HepG2 (cell line): Measurements from ENCODE around the gene MEAF6. TPM values are rescaled to one million over a fixed set of nuclear protein-coding genes. Genes with fewer than 3 reads are reported as not detected.
A peak's percentile ranks its signal among the peaks of the same experiment; 100 is the strongest.

Experiments used
- ASH2L ChIP-seq: fragments of 300-600, 200-600 bp; sonication (generic); IDR thresholded peaks from 2 replicates; pipeline ENCODE4 v1.7.0; 2017; ENCODE audit warnings: low read depth, mild to moderate bottlenecking, moderate library complexity, mixed read lengths, low read length; ENCODE audit not compliant: insufficient read length
- ATF1 ChIP-seq: IDR thresholded peaks from 2 replicates; pipeline ENCODE4 v1.6.1; 2016; ENCODE audit warnings: mild to moderate bottlenecking, control low read depth
- BORCS8-MEF2B ChIP-seq: sonication (generic); formaldehyde crosslinking; IDR thresholded peaks from 2 replicates; pipeline ENCODE4 v1.8.0; 2022; ENCODE audit warnings: mild to moderate bottlenecking, missing genetic modification reagents
- BRD4 ChIP-seq: sonication (generic); formaldehyde crosslinking; IDR thresholded peaks from 2 replicates; pipeline ENCODE4 v1.4.0; 2020; ENCODE audit warnings: missing genetic modification reagents
- HNRNPUL1 ChIP-seq: fragments of 200-400 bp; formaldehyde crosslinking; IDR thresholded peaks from 2 replicates; pipeline ENCODE4 v1.6.1; 2017; ENCODE audit warnings: low read depth, mild to moderate bottlenecking, low read length, moderate library complexity
- MED8 ChIP-seq: sonication (generic); formaldehyde crosslinking; IDR thresholded peaks from 2 replicates; pipeline ENCODE4 v1.8.1; 2023; ENCODE audit warnings: mild to moderate bottlenecking, missing genetic modification reagents; ENCODE audit not compliant: insufficient replicate concordance
- MXI1 ChIP-seq: IDR thresholded peaks from 3 replicates; pipeline ENCODE4 v1.6.1; 2012; ENCODE audit warnings: low read depth, low read length, inconsistent platforms, borderline replicate concordance
- NFIC ChIP-seq: IDR thresholded peaks from 2 replicates; pipeline ENCODE4 v1.6.1; 2012; ENCODE audit warnings: mild to moderate bottlenecking, low read length, inconsistent platforms
- PITX1 ChIP-seq: sonication (generic); formaldehyde crosslinking; IDR thresholded peaks from 2 replicates; pipeline ENCODE4 v1.5.1; 2020; ENCODE audit warnings: mild to moderate bottlenecking, missing genetic modification reagents
- TCF12 ChIP-seq, 2 experiments: fragments of 450-650 bp in 1 of 2; sonication (generic) in 1 of 2; formaldehyde crosslinking in 1 of 2; IDR thresholded peaks; 2 replicates each; pipeline versions ENCODE4 v1.6.1 to v1.8.0; 2017 to 2022; ENCODE audit warnings: antibody characterized with exemption in 1 of 2, mild to moderate bottlenecking in 1 of 2, missing genetic modification reagents in 1 of 2, moderate library complexity in 1 of 2
- ZNF431 ChIP-seq: sonication (generic); formaldehyde crosslinking; IDR thresholded peaks from 2 replicates; pipeline ENCODE4 v1.9.0; 2022; ENCODE audit warnings: missing genetic modification reagents, low read depth, mild to moderate bottlenecking, borderline replicate concordance
- polyA plus RNA-seq, 8 experiments: library from polyadenylated mRNA; depleted of rRNA in 3 of 8; stranded (reverse) in 7 of 8; unstranded in 1 of 8; fragments of >200 nt; fragmentation: Illumina TruSeq in 4 of 8; extraction: Trizol in 4 of 8; gene quantifications; 2 replicates each; pipeline versions ENCODE4 v1.2.1 to v1.2.3, GENCODE V29; 2011 to 2016; ENCODE audit warnings: low read depth in 4 of 8, missing spikeins in 1 of 8, mixed read lengths in 1 of 8; ENCODE audit not compliant: insufficient read depth in 1 of 8
- total RNA-seq, 5 experiments: library from RNA; depleted of rRNA; stranded (reverse); fragments of >200 nt; fragmentation: Illumina TruSeq; extraction: Trizol; gene quantifications; 2 replicates each; pipeline ENCODE4 v1.2.3, GENCODE V29; 2016; ENCODE audit warnings: low read depth in 1 of 5
- TF ChIP-seq, protein P1 (sequence below): sonication (generic); formaldehyde crosslinking; IDR thresholded peaks from 2 replicates; pipeline ENCODE4 v1.5.0; 2020; ENCODE audit warnings: mild to moderate bottlenecking, missing genetic modification reagents
- TF ChIP-seq, protein P2 (sequence below): sonication (generic); formaldehyde crosslinking; IDR thresholded peaks from 2 replicates; pipeline ENCODE4 v1.4.0; 2020; ENCODE audit warnings: missing genetic modification reagents, borderline replicate concordance
- TF ChIP-seq, protein P3 (sequence below): IDR thresholded peaks from 2 replicates; pipeline ENCODE4 v1.6.1; 2016; ENCODE audit warnings: low read depth, control low read depth
- TF ChIP-seq, protein P4 (sequence below): IDR thresholded peaks from 2 replicates; pipeline ENCODE4 v1.4.0; 2020; ENCODE audit warnings: mild to moderate bottlenecking, missing genetic modification reagents

MEAF6 gene
- total and polyA plus RNA-seq, 2 of the 13 experiments (the other 11 are each of a cell fraction or from before 2014, with no cell fraction given), result 29.5 to 45.6 TPM

DNA sequence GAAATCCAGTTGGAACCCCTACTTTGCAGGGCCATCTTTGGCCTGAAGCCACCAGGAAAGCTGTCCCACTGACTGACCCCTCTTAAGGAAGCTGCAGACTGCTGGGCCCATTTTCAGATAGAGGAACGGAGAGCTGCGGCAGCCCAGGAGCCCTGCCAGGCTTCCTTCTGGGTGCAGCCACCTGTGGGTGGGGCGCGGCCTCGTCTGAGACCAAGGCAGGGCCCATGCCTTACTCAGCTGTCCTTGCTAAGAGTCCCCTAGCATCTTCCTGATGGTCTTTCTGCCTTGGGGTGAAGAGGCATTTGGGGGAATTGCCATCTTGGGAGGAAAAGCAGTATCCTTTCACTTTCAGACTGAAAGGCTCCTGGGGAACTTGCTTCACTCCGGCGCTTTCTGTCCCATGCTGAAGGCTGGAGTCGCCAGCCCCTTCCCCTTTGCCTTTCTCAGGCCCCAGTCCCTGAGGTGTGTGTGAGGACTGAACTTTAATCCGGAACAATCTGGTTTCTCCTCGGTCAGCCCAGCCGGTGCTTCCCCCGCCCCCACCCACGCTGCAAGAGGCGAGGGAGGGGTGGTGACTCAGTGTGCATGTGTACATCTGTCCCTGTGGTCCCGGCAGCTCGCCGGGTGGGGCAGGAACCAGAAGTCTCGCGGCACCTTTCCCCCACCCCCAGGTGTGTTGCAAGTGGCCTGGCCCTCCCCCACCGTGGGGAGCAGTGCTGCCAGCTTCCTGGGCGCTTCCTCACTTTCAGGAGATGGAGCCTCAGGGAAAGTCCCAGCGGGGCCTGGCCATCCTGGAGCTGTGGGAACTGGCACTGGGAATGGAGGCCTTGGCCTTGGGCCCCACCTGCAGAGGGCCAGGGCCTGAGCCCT is 35.1 kb downstream of the MEAF6 start (continued):
- TF ChIP-seq BRD4 (CRISPR knock-in tag) (no peak), MXI1 (peak; percentile 94; the same call in 2 of the 3 replicates), NFIC (no peak), ASH2L (peak; percentile 41), MED8 (CRISPR knock-in tag) (no peak), ZNF431 (0 out of 2 replicates have a peak, but pooled peaks have one; percentile 53), TCF12 (IDR thresholded peaks at IDR 0.05) (no peak), TCF12 (CRISPR knock-in tag; IDR thresholded peaks at IDR 0.05) (no peak; the same call in 1 of the 2 replicates), HNRNPUL1 (no peak), PITX1 (CRISPR knock-in tag) (peak; percentile 81; the same call in 1 of the 2 replicates), BORCS8-MEF2B (CRISPR knock-in tag) (no peak; the same call in 1 of the 2 replicates), ATF1 (CRISPR knock-in tag) (no peak)
- TF ChIP-seq, protein P1, sequence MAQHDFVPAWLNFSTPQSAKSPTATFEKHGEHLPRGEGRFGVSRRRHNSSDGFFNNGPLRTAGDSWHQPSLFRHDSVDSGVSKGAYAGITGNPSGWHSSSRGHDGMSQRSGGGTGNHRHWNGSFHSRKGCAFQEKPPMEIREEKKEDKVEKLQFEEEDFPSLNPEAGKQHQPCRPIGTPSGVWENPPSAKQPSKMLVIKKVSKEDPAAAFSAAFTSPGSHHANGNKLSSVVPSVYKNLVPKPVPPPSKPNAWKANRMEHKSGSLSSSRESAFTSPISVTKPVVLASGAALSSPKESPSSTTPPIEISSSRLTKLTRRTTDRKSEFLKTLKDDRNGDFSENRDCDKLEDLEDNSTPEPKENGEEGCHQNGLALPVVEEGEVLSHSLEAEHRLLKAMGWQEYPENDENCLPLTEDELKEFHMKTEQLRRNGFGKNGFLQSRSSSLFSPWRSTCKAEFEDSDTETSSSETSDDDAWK (CRISPR knock-in tag), result no peak
- TF ChIP-seq, protein P2, sequence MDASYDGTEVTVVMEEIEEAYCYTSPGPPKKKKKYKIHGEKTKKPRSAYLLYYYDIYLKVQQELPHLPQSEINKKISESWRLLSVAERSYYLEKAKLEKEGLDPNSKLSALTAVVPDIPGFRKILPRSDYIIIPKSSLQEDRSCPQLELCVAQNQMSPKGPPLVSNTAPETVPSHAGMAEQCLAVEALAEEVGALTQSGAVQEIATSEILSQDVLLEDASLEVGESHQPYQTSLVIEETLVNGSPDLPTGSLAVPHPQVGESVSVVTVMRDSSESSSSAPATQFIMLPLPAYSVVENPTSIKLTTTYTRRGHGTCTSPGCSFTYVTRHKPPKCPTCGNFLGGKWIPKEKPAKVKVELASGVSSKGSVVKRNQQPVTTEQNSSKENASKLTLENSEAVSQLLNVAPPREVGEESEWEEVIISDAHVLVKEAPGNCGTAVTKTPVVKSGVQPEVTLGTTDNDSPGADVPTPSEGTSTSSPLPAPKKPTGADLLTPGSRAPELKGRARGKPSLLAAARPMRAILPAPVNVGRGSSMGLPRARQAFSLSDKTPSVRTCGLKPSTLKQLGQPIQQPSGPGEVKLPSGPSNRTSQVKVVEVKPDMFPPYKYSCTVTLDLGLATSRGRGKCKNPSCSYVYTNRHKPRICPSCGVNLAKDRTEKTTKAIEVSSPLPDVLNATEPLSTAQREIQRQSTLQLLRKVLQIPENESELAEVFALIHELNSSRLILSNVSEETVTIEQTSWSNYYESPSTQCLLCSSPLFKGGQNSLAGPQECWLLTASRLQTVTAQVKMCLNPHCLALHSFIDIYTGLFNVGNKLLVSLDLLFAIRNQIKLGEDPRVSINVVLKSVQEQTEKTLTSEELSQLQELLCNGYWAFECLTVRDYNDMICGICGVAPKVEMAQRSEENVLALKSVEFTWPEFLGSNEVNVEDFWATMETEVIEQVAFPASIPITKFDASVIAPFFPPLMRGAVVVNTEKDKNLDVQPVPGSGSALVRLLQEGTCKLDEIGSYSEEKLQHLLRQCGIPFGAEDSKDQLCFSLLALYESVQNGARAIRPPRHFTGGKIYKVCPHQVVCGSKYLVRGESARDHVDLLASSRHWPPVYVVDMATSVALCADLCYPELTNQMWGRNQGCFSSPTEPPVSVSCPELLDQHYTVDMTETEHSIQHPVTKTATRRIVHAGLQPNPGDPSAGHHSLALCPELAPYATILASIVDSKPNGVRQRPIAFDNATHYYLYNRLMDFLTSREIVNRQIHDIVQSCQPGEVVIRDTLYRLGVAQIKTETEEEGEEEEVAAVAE (CRISPR knock-in tag), result peak; percentile 42; the same call in 1 of the 2 replicates
- TF ChIP-seq, protein P3, sequence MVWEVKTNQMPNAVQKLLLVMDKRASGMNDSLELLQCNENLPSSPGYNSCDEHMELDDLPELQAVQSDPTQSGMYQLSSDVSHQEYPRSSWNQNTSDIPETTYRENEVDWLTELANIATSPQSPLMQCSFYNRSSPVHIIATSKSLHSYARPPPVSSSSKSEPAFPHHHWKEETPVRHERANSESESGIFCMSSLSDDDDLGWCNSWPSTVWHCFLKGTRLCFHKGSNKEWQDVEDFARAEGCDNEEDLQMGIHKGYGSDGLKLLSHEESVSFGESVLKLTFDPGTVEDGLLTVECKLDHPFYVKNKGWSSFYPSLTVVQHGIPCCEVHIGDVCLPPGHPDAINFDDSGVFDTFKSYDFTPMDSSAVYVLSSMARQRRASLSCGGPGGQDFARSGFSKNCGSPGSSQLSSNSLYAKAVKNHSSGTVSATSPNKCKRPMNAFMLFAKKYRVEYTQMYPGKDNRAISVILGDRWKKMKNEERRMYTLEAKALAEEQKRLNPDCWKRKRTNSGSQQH (CRISPR knock-in tag), result peak; percentile 83
- TF ChIP-seq, protein P4, sequence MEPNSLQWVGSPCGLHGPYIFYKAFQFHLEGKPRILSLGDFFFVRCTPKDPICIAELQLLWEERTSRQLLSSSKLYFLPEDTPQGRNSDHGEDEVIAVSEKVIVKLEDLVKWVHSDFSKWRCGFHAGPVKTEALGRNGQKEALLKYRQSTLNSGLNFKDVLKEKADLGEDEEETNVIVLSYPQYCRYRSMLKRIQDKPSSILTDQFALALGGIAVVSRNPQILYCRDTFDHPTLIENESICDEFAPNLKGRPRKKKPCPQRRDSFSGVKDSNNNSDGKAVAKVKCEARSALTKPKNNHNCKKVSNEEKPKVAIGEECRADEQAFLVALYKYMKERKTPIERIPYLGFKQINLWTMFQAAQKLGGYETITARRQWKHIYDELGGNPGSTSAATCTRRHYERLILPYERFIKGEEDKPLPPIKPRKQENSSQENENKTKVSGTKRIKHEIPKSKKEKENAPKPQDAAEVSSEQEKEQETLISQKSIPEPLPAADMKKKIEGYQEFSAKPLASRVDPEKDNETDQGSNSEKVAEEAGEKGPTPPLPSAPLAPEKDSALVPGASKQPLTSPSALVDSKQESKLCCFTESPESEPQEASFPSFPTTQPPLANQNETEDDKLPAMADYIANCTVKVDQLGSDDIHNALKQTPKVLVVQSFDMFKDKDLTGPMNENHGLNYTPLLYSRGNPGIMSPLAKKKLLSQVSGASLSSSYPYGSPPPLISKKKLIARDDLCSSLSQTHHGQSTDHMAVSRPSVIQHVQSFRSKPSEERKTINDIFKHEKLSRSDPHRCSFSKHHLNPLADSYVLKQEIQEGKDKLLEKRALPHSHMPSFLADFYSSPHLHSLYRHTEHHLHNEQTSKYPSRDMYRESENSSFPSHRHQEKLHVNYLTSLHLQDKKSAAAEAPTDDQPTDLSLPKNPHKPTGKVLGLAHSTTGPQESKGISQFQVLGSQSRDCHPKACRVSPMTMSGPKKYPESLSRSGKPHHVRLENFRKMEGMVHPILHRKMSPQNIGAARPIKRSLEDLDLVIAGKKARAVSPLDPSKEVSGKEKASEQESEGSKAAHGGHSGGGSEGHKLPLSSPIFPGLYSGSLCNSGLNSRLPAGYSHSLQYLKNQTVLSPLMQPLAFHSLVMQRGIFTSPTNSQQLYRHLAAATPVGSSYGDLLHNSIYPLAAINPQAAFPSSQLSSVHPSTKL (CRISPR knock-in tag), result peak; percentile 74
